Renal cortical epithelial cell (primary cell): Measurements from ENCODE around the gene MATCAP1. TPM values are rescaled to one million over a fixed set of nuclear protein-coding genes. Genes with fewer than 3 reads are reported as not detected.

Experiments
- DNase-seq: peaks from one replicate; pipeline ENCODE4 v3.0.0-alpha.2; 2011; ENCODE audit warnings: low read depth
- total RNA-seq: library from RNA; depleted of rRNA; stranded (reverse); fragments of >200 nt; gene quantifications from 2 replicates; pipeline ENCODE4 v1.2.3, GENCODE V29; 2014

The MATCAP1 gene
- total RNA-seq, 1 donor from 2014 or later: 10.7 TPM

DNA sequence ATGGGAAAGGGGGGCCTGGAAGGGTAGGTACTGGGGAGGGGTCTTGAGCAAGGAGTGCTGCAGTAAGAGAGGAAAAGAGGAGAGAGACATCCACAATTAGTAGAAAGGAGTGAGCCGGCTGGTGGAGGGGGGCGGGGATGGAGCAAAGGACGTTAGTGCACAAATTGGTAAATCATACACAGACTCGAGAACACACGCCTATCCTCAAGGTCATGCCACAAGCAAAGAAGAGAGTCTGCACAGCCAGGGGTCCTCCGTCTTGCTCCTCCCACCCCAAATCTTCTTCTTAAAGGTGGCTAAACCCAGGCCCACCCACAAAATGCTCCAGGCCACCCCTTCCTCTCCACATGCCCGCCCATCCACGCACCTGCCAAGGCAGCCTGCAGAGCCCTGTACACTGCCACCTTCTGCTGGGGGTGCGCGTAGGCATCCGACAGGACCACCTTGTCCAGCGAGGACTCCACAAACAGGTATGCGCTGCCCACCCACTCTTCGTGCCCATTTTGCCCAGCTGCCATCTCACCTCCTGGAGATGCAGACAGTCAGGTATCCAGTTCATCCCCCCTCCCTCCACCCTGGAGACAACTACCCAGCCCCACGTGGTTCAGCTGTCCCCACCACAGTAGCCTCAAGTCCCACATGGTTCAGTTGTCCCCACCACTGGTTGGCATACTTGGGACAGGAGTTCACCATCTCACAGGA lies 27.5 kb downstream of the MATCAP1 start:
- DNase-seq: no peak

DNA sequence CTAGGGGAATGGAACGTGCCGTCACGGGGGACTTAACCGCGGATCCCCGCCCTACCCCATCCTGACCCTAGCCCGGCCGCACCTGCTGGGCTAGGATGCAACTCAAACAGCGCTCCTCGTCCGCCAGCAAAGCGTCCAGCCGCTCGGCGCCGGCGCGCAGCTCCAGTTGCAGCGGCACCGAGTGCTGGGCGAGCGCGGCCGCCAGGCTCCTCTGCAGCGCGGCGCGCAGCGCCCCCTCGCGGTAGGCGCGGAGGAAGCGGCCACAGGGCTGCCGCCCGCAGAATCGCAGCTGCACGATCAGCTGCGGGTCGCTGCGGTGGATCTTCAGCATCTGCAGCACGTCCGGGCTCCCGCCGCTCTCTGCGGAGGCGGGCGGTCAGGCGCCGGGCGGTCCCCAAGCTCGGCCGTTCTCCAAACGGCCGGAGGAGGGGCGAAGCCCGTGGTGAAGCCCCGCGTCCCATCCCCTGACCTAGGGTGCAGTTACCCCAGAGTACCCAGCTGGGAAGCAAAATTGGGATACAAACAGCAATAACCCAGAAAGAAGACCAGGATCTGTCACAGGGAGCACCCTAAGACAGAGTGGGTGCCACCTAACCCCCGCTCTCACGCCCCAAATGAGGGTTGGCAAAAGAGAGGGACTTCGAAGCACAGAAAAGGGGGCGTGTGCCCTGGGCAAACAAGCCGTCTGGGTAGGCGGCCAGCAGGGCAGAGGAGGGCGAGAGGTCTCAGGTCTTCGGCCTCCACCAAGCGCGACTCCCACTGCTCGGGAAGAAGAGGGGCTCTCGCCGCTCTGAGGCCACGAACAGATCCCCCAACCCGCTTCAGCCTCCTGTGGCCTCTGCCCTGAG lies 28.2 kb downstream of the MATCAP1 start:
- DNase-seq: peak; percentile 28

DNA sequence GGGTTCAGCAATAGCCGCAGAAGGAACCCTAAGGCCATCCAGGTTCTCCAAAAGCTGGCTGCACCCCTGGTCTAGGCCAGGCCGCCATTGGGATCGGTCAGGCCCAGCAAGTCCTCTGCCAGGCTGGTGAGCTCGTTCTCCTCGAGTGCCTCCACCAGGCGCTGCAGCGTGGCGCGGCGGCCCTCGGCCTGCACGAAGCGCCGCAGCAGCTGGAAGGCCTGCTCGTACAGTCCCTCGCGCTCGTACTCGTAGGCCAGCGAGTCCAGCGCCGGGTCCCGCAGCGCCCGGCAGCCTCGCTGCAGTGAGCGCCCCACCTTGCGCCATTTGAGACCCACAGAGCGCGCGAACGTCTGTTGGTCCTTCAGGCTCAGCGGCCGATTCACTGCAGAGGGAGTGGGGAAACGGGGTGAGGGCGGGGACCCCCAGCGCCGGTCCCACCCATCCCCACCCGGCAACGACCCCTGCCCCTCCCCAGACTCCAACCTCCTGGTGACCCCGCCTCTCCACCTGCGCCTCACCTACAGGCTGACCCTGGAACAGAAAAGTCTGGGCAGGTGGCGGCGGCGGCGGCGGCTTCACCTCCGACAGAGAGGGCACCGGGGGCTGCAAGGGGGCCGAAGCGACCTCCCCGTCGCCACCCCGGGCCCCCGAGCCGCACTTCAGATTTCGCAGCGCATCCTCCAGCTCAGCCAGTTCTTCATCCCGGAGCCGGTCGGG lies 29.0 kb downstream of the MATCAP1 start:
- DNase-seq: no peak

DNA sequence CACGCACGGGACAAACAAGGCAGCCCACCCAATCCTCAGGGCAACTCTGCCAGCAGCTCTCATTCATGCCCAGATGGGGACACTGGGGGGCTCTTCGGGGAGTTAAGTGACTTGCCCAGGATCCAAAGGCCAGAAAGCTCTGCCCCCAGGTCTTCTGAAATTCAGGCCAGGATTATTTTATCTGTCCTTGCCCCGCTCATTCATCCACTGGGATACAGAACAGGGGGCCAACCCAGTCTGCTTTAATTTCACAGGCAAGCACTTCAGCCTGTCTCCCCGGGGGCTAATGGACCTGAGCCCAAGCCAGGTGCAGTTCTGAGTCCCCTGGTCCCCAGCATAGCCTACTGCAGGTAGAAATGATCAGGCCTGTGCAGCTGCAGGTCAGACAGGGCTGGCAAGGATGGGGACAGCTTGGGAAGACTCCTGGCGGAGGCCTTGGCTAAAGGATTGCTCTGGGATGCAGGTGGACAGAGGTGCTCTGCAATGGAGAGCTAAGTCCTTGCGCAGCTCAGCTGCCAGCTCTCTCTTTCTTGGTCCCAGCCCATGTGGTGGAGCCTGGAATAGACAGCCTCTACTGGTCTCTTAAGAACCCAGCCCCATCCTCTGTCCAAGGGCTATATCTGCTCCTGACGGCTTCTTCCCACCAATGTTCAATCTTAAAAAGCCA lies 32.2 kb downstream of the MATCAP1 start:
- DNase-seq: no peak

DNA sequence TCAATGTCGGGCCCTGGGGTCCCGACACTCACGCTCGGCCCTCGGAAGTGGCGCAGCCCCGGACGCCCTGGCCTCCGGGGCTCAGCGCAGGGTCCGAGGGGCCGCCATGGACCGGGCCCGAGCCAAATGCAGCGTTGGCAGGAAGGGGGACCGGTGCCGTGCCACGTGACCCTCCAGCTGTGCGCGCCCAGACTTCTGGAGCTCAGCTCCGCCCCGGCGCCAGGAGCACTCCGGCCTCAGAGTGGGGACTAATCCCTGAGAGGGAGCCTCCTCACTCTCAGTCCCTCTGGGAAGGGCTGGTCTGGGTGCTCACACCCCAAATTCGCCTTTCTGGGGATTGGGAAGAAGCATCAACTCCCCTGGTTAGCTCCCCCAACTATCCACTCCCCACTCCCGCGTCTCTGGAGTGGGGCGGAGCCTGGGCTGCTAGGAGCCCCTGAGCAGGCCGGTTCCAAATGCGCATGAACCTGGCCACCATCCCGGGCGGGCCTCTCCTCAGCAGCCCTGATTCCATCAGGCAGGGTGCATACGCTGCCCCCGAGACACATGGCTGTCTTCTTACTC lies 32.8 kb downstream of the MATCAP1 start, which contains the start of gene B3GNT9:
B3GNT9 (minus strand) TSS at position 166 of the 564 bp plus-strand sequence. CDS start 513 bp downstream, outside the sequence.
- DNase-seq: no peak

DNA sequence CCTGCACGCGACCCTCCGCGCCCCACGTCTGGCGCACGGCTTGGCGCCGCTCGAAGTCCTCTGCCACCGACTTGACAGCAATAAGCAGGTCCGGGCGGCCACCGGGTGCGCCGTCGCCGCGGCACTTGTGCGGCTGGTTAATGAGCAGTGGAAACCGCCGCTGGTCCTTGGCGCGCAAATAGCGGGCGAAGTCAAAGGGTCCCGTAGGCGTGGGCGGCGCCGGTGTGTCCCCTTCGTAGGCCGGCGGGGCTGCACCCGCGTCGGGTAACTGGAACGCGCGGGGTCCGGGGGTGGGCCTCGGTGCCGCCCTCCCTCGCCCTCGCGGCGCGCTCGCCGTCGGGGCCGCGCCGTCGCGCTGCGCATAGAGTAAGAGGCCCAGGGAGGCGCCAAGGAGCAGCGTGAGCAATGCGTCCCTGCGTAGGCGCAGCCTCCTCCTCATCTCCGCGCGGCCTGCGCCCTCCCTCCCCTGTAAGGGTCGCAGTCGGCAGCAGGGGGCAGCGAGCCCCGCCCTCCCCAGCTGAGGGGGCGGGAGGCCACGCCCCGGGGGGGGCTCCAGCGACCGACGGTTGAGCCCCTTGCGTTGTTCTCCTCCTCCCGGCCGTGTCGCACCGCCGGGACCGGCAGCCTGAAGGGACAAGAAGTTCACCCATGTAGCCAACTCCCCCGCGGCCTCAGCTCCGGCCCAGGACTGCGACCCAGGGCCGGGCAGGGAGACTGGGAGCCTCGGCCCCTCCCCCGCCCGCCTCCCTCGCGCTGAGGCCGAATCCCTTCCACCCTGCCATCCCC lies 33.5 kb downstream of the MATCAP1 start:
- DNase-seq: no peak

DNA sequence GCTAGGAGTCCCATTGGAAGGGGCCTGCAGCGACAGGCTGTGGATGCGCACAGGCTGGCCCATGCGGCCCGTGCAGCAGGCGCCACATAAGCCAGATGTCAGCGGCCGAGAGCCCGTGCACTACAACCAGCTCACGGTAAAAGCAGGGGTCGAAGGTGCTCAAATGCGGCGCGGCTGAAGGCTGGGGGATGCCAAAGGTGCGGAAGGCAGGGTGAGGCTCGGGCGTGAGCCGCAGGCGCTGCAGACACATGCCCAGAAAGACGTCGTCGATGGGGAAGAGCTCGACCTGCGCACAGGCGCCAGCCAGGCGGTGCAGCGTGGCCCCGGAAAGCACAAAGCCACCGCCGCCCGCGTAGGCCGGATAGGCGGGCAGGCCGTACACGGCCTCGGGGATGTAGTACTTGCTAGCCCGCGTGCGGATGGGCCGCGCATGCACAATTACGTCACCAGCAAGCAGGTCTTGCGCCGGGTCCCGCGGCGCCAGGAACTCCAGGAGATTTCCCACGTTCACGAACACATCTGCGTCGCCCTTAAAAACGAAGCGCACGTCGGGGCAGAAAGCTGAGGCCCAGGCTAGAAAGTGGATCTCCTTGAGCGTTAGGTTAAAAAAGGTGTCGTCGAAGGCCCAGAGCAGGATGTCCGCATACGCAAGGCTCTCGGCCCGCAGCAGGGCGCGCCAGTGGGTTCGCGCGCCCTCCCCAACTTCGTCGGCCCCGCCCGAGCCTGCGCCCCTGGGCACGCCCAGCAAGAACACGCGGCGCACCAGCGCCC lies 34.3 kb downstream of the MATCAP1 start:
- DNase-seq: no peak

DNA sequence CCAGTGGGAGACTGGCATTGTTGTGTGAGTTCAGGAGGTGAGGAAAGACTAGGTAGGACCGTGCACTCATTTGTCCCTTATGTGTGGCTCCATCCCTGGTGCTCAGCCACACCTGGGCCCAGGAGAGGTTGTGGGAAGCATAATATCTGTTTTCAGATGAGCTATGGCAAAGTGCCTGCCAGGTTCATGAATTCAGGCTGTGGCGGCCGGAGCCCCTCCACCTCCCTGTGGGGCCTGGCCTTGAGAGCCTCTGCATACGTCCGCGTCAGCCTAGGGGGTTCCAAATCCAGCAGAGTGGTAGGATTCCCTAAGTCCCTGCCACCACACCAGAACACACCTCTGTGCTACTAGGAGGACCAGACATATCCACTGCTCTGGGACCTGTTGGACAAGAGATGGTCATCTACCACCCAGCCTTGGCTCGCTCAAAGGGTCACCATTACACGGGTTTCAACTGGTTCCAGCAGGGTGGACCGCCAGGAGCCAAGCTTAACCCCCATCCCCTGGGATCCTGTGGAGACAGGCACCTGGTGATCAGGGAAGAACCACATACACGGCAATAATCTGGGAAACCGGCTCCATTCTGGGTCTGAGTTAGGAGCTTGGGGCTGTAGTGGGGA lies 35.0 kb downstream of the MATCAP1 start:
- DNase-seq: no peak

DNA sequence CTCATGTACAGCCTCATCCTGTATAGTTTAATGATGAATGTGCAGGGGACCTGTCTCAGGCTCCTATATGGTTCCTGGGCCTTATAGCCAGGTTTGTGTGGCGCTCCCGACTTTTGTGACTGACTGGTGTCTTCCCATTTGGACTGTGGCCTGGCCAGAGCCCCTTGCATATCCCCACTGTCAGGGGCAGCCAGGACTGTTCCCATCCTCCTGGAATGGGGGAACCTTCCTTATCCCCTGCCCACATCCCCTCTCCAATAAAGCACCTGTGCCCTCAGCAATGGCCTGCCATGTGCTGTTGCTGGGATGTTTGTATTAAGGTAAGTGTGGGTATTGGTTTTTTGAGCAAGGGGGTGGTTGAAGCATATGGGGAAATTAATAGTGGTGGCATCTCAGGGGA lies 35.5 kb downstream of the MATCAP1 start:
- DNase-seq: no peak

DNA sequence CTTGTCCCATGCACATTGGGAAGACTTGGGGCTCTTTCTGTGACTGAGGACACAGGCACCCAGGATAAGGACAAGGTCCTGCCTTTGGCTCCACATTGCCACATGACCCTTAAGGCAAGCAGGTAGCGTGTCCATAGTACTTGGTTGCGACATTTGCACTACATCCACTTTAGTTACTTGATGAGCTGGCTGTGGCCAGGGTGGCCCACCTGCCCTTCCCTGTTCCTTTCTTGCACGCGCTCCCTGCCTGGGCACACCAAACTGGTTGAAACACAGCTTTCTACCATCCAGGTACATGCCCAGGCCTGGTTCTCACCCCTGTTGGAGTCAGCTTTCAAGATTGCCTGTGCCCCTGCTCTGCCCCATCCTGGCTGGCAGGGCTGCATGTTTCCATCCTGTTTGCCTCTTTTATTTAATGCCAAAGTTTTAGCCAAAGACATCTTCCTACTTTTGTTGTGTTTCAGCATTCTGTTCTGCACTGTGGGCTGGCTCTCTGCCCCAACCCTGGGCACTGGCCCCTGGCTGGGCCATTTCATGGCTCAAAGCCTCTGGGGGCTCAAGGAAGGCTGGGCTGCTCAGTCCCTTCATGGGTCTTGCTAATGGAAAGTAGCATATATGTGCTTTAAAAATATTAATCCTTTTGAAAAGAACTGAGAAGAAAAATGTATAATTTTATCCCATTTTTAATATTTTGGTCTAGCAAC lies 36.2 kb downstream of the MATCAP1 start:
- DNase-seq: no peak

DNA sequence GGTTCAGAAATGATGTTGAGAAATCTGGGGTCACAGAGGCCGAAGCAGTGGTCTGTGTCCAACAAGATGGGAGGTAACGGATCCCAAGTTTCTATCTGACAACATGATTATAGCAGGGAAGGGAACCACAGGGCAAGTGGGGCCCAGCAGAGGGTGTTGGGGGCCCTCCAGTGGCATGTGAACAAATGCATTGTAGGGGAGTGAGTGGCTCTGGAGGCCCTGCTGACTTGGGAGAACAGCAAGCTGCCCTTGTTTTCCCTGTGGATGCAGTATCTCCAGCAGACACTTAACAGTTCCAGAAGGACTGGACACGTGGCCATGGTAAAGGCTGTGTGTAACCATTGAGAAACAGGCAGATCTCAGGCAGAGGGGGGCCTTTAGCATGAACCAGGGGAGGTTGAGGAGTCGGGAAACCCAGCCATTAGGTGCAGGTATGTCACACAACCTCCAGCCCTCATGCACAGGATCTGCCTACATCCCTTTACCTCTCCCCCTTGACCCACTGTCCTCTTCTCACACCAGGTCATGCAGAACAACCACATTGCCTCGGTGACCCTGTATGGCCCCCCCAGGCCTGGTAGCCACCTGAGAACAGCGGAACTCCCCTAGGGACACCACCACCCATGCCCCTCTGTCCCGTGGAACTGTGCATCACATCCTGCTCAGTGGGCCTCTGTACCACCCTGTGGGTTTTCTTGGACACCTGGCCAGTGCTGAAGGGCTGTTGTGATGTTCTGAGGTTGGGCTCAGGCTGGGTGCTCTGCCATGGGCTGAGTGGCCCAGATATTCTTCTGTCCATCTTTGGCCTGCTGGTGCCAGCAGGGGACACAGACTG lies 37.0 kb downstream of the MATCAP1 start:
- no peak for DNase-seq

DNA sequence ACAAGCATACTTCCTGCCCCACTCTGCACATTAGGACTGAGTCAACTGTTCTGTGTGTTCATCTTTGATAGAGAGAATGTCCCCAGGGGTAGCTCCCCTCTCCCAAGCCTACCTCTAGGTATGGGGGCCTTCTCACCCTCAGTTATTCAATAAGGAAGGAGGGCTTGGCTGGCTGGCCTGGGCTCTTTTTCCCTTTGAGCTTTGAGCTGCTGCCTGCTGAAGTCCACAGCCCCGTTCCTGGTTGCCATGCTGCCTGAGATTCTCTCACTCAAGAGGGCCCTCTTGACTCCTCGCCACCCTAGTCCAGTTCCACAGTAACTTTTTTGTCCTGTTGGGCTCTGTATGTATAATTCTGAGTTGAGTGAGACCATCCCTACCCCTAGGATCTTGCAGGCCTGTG lies 38.0 kb downstream of the MATCAP1 start:
- DNase-seq: no peak

DNA sequence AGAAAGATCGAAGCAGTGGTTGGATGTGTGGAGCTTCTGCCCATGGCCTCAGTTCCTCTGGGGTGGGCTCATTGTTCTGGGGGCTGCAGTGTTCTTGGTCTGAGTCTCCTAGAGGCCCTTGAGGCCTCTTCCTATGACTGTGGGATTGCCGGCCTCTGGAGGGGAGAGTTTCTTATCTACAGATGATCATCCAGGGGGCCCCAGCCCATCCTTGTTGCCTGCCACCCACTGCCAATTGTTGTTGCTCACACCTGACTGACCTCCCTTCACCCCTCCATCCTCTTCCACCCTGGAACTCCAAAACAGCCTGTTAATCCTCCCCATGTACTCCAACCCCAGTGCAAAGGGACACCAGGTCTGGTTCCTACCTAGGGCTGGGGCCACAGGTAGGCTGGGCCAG lies 38.8 kb downstream of the MATCAP1 start:
- no peak for DNase-seq

DNA sequence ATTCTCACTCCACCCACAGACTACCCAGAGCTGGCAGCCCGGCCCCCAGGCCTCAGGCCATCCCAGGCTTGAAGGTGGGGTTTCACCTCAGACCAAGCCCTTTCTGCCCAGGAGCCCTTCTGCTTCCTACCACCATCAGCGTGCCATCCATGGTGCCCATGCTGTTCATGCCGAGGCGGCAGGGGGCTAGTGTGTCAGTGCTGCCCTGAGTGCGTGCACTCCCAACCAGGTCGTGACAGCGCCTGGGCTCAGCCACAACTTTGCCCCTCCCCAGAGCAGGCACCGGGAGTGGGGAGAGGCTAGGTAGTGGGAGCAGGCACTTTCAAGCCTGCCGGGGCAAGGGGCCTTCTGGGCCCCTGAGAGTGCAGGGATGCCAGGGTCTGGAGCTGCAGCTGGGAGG lies 41.4 kb downstream of the MATCAP1 start:
- no peak for DNase-seq

DNA sequence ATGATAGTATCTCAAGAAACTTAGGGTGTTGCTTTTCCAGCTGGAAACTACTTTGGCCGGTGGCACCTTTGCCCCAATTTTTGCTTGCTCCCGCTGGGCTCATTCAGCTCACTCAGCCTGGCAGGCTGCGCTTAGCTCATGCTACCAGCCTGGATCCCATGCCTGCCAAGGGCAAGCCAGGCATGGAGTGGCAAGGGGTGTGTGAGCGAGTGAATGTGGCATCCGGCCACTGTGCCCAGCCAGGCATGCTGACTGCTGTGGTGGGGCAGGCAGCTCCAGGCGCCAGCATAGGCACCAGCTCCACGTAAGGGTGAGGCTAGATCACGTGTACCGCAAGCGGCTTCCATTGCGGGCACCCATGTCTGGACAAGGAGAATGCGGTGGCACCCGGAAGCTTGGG lies 42.4 kb downstream of the MATCAP1 start:
- no peak for DNase-seq

DNA sequence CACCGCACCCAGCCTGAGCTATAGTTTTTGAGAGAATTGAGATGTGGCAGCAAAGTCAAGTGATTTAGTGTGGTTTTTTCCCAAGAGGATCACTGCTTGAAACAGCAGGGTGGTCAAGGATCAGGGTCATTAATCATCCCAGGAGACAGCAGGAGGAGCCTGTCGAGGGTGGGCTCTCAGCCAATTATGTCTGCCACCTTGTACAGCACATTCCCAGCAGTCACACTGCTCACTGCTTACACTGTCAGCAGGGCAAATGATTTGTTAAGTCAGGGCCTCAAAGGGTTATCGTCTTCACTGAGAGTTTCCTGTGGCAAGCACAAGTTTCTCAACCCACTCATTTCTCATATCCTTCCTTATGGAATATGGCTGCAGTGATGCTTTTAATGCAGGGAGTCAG lies 46.2 kb downstream of the MATCAP1 start:
- peak; percentile 50 for DNase-seq

DNA sequence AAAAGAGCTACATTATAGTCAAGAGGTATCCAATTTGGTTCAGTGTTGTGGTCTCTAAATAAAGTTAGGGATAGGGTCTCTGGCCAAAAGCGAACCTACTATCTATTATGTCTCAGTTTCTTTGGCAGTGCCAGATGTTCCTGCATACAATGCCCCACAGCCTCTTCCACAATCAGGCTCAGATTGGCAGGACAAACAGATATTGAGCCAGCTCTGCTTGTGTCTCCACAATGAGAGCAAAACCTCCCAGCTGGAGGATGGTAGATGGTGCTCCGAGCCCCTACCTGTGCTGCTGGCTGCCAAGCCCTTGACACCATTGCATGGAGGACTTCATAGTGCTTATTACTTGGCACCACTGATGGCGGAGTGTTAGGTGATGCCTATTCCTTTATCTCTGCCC lies 54.3 kb downstream of the MATCAP1 start:
- no peak for DNase-seq

DNA sequence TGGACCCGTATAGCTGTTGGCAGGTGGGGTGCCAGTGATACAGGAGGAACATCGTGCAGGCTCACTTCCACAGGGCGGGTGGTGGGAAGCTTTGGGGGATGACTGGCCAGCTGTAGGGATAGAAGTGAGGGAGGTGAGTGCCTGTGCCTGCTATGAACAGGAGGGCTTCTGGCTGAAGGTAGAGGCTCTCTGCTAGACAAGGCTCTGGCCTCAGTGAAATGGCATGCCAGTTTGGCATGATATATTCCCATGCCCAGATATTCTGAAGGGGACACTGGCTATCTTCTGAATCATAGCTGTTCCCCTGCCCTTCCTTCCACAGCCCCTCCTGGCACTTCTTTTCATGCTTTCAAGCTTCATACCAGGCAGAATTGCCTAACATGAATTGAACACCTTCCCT lies 54.9 kb downstream of the MATCAP1 start:
- DNase-seq: no peak
